Urothelium cell line (cell line): Measurements from ENCODE around the gene ZNF780A.
"Not testable (repeated sequence)": the region's sequence is repeated elsewhere in the genome, so short reads cannot be mapped to it uniquely, and the experiment has no call there.

ENCODE experiments used
- DNase-seq: peaks from one replicate; pipeline ENCODE4 v3.0.0; 2011; ENCODE audit warnings: low spot score, mixed read lengths
- FAIRE-seq: peaks from 2 replicates; lab custom pipeline; 2011; peaks lifted over from hg19 to GRCh38; lab: Jason Lieb, UNC

Gene ZNF780A

GRCh38 chr19:40090241-40091204 lies at the start of gene ZNF780A:
Gene ZNF780A, minus strand, starts transcription at chr19:40090943. Its CDS starts 6,190 bp downstream, at chr19:40084753.
- peak; percentile 70 for FAIRE-seq
- DNase-seq = peak; percentile 83

DNA sequence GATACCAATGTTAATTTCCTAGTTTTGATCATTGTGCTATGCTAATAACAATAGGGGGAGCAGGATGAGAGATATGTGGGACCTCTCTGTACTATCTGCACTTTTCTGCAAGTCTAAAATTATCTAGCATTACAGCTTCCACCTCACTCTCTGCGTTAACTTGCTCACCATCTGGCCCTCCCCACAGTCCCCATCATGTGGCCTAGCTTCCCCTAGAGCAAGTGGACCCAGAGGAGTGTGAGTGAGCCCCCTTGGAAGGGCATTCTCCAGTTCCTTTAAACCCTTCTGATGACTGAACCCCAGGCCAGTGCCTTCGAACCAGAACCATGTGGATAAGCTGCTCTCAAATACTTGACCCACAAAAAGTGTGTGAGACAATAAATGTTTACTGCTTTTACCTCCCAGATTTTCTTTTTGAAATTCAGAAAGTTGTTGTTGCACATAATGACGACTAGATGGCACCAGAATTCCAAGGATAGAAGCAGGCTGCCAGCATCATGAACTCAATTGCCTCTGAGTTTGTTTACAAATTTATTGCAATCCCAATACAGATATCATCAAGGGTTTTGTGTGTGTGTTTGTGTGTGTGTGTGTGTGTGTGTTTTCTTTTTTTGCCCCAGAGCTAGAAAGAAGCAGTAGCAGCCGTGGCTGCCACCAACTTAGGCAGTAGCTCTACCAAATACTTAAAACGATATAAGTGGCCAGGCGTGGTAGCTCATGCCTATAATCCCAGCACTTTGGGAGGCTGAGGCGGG lies 49.0 kb upstream of the ZNF780A start:
- DNase-seq (peak; percentile 51), FAIRE-seq (peak; percentile 23)

DNA sequence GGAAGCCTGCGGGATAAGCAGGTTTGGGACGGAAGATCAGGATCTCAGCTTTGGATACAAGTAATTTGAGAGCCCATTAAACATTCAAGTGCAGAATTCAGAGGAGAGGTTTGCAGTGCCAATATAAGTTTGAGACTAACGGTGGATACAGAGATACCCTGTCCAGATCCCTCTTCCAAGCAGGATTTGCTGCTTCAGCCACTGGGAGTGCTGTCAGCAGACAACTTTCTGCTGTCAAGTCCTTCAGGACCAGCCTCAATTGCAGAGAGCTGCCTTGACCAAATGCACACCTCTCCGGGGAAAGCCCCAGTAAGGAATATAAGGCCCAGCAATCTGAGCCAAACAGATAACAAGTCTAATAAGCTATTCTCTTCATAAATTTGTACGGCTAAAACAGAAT lies 46.1 kb upstream of the ZNF780A start:
- DNase-seq = no peak

GRCh38 chr19:40134866-40135265 lies 44.1 kb upstream of the ZNF780A start:
- DNase-seq (no peak), FAIRE-seq (no peak)

More for the DNA sequence above, 46.1 kb upstream of the ZNF780A start:
- no peak for FAIRE-seq

DNA sequence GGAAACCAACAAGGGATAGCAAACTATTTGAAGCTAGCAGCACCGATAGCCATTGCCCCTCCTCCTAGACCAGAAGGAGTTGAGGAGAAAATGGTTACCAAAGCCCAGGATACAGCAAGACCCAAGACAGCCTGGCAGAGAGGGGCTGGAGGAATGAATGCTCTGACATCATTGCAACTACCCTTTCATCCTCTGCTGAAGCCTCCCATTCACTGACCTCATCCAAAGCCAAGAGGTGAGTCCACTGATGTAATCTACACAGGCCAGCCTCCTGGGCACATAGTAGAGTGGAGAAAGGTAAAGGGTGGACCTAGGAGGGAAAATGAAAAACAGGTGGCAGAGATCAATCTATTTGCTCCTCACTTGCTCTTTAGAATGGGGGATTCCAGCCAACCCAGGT lies 42.7 kb upstream of the ZNF780A start:
- DNase-seq (no peak), FAIRE-seq (no peak)

GRCh38 chr19:40130013-40130412 lies 39.3 kb upstream of the ZNF780A start:
- DNase-seq = no peak
- FAIRE-seq = no peak

DNA sequence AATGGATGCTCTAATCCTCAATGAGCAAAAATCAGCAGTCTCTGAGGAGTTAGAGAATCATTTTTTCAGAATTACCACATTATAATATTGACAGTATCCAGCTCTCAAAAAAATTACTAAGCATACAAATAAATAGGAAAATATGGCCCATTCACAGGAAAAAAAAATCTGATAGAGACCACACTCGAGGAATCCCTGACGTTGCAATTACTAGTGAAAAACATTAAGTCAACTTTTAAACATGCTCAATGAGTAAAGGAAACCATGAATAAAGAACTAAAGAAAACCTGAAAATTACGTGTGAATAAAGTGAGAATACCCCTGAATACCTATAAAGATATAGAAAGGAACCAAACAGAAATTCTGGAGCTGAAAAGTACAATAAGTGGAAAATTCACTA lies 38.7 kb upstream of the ZNF780A start:
- FAIRE-seq (no peak), DNase-seq (no peak)

GRCh38 chr19:40128991-40129390 lies 38.2 kb upstream of the ZNF780A start:
- DNase-seq = no peak
- FAIRE-seq = no peak

DNA sequence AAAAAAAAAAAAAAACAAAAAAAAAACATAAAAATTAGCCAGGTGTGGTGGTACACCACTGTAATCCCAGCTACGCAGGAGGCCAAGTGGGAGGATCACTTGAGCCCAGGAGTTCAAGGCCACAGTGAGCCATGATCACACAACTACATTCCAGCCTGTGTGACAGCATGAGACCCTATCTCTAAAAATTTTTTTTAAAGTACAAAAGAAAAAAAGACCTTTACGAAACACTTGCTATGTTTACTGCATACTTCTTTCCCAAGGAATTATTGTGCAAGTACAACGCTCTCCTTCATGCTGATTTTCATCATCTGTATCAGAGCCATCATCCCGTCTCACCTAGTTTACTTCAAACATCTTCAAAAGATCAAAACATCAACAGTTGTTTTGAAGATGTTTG lies 28.6 kb upstream of the ZNF780A start:
- DNase-seq = no peak
- no peak for FAIRE-seq

- not testable (repeated sequence) for DNase-seq, FAIRE-seq
Measured at GRCh38 chr19:40118638-40119037, 27.9 kb upstream of the ZNF780A start.

- no peak for FAIRE-seq
- DNase-seq = no peak
Measured at GRCh38 chr19:40116075-40116474, 25.3 kb upstream of the ZNF780A start.

GRCh38 chr19:40114119-40114518 lies 23.4 kb upstream of the ZNF780A start:
- not testable (repeated sequence) for DNase-seq, FAIRE-seq

DNA sequence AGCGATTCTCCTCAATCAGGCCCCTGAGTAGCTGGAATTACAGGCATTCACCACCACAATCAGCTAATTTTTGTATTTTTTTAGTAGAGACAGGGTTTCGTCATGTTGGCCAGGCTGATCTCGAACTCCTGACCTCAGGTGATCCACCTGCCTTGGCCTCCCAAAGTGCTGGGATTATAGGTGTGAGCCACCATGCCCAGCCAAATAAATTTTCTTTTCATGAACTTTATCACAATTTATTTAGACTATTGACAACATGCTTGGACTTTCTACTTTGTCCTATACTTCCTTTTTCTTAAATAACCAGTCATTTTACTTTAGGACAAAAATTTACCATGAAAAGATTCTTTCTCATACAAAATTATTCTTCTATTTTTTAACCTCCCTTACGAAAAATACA lies 21.5 kb upstream of the ZNF780A start:
- not testable (repeated sequence) for FAIRE-seq, DNase-seq

DNA sequence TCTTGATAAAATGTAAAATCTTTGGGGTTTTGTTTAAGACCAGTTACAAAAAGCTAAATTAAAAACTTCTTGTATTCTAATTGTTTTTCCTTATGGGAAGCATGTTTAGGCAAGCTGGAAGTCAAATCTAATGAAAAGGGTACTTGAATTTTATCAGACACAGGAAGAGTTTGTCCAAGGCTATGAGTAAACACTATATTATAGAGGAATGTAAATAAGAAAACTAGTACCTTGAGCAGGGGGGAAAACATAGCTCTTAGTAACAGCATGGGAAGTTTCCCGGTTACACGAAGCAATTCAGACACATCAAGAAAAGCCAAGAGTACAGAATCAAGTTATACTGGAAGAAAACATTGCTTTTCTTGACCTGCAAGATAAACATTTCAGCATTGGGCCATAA lies 19.8 kb upstream of the ZNF780A start:
- no peak for FAIRE-seq
- no peak for DNase-seq

GRCh38 chr19:40104754-40105153 lies 14.0 kb upstream of the ZNF780A start:
- FAIRE-seq = no peak
- DNase-seq = no peak

GRCh38 chr19:40103600-40103999 lies 12.9 kb upstream of the ZNF780A start:
- FAIRE-seq (peak; percentile 5), DNase-seq (no peak)

GRCh38 chr19:40101813-40102212 lies 11.1 kb upstream of the ZNF780A start:
- FAIRE-seq (no peak), DNase-seq (no peak)

GRCh38 chr19:40093416-40093815 lies 2.7 kb upstream of the ZNF780A start:
- FAIRE-seq (no peak), DNase-seq (no peak)

- DNase-seq (no peak), FAIRE-seq (no peak)
Measured at GRCh38 chr19:40091205-40092129, 724 bp upstream of the ZNF780A start.

DNA sequence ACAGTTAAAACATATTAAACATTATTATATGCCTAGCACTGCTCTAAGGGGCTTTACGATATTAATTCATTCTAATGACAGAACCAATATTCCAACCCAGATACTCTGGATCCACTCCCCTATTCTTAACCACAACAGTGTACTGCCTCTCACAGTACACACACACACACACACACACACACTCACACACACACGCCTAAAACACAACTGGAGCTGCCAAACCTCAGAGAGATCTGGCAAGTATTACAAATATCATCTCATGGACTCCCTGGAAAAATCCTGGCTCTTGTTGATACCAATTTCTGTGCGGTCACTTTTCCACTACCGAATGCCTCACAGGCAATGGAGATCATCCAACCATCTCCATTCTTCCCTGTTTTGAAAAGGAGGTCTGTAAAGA lies 1.3 kb downstream of the ZNF780A start:
- no peak for FAIRE-seq

More for the DNA sequence above, 1.3 kb downstream of the ZNF780A start:
- DNase-seq = no peak
